OCI-LY1 (cell line): Measurements from ENCODE around the gene MYG1.

ENCODE experiments used
- H2AFZ ChIP-seq: fragments of 200-600 bp; sonication (generic), shearing (Covaris generic); 2 replicates; pipeline ENCODE4 v1.6.0; 2014; ENCODE audit warnings: antibody characterized with exemption, mild to moderate bottlenecking, low read length
- H3F3A ChIP-seq: fragments of 200-600 bp; sonication (generic), shearing (Covaris generic); 2 replicates; pipeline ENCODE4 v1.6.0; 2014; ENCODE audit warnings: mild to moderate bottlenecking, antibody characterized with exemption, low read length, moderate library complexity; ENCODE audit not compliant: insufficient read depth
- H3K27ac ChIP-seq: fragments of 200-600 bp; sonication (generic); 2 replicates; pipeline ENCODE4 v1.5.1; 2014; ENCODE audit warnings: low read length, mixed run types, mild to moderate bottlenecking, low read depth; ENCODE audit not compliant: poor library complexity, severe bottlenecking
- H3K27me3 ChIP-seq: fragments of 200-600 bp; sonication (generic); 2 replicates; pipeline ENCODE4 v1.6.0; 2014; ENCODE audit warnings: antibody characterized with exemption, mild to moderate bottlenecking, low read length, moderate library complexity; ENCODE audit not compliant: insufficient read depth
- H3K36me3 ChIP-seq: fragments of 200-600 bp; sonication (generic); 2 replicates; pipeline ENCODE4 v1.6.1; 2014; ENCODE audit warnings: mild to moderate bottlenecking, antibody characterized with exemption, low read length, moderate library complexity, mixed read lengths; ENCODE audit not compliant: insufficient read depth
- H3K4me1 ChIP-seq: fragments of 200-600 bp; sonication (generic); 2 replicates; pipeline ENCODE4 v1.5.1; 2014; ENCODE audit warnings: mild to moderate bottlenecking, low read length, moderate library complexity; ENCODE audit not compliant: insufficient read depth, severe bottlenecking
- H3K4me2 ChIP-seq: fragments of 200-600 bp; sonication (generic), shearing (Covaris generic); 2 replicates; pipeline ENCODE4 v1.6.1; 2014; ENCODE audit warnings: low read length
- H3K4me3 ChIP-seq: fragments of 200-600 bp; sonication (generic); 2 replicates; pipeline ENCODE4 v1.5.1; 2014; ENCODE audit warnings: low read length, low read depth, mild to moderate bottlenecking, mixed read lengths; ENCODE audit not compliant: poor library complexity, severe bottlenecking
- H3K79me2 ChIP-seq: fragments of 200-600 bp; shearing (Covaris generic); 2 replicates; pipeline ENCODE4 v1.6.1; 2016; ENCODE audit warnings: mixed run types, low read length, mixed read lengths; ENCODE audit not compliant: insufficient read depth
- H3K9ac ChIP-seq: fragments of 200-600 bp; sonication (generic), shearing (Covaris generic); 2 replicates; pipeline ENCODE4 v1.6.1; 2014; ENCODE audit warnings: mild to moderate bottlenecking, low read length, mixed read lengths
- H3K9me2 ChIP-seq: fragments of 200-600 bp; sonication (generic), shearing (Covaris generic); 2 replicates; pipeline ENCODE4 v1.6.1; 2014; ENCODE audit warnings: low read depth, mild to moderate bottlenecking, low read length, mixed read lengths
- H3K9me3 ChIP-seq: fragments of 200-600 bp; shearing (Covaris generic); 2 replicates; pipeline ENCODE4 v1.6.1; 2014; ENCODE audit warnings: low read length, mixed read lengths
- H4K20me1 ChIP-seq: fragments of 200-600 bp; sonication (generic), shearing (Covaris generic); 2 replicates; pipeline ENCODE4 v1.6.0; 2016; ENCODE audit warnings: mild to moderate bottlenecking, low read length; ENCODE audit not compliant: insufficient read depth
- CTCF ChIP-seq: fragments of 200-600 bp; sonication (generic), shearing (Covaris generic); IDR thresholded peaks from 2 replicates; pipeline ENCODE4 v1.5.1; 2017; ENCODE audit warnings: mild to moderate bottlenecking, antibody characterized with exemption, low read length, moderate library complexity, mixed read lengths
- EZH2 ChIP-seq: fragments of 200-600 bp; sonication (generic), shearing (Covaris generic); IDR thresholded peaks from 2 replicates; pipeline ENCODE4 v1.8.0; 2017; ENCODE audit warnings: borderline replicate concordance, mixed run types, mild to moderate bottlenecking, antibody characterized with exemption, low read length, moderate library complexity, mixed read lengths

Gene MYG1

DNA sequence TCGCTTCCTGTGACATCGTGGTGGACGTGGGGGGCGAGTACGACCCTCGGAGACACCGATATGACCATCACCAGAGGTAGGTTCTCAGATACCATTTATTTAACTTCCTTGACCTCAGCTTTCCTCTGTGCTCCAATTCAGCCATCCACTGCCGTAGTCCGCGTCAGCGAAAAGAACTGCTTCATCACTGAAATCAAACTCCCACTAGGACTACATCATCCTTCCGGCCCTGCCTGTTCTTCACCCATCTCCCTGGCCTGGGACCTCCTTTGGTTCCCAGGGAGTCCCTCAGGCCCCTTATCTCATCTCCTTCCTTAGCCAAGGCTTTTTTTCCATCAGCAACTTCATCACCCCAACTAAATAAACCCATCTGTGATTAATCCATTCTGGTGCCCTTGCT is 692 bp downstream of the MYG1 start:
- Histone ChIP-seq H3K79me2 (peaks cover 16% of the 10 kb centered on the region), H3K27ac (no peak overlapping the region), H2AFZ (no peak overlapping the region), H3K36me3 (peaks cover 46% of the 10 kb centered on the region), H3K9me3 (no peaks in the 10 kb centered on the region), H3K9me2 (no peaks in the 10 kb centered on the region), H3F3A (no peaks in the 10 kb centered on the region), H3K4me1 (peaks cover 37% of the 10 kb centered on the region), H4K20me1 (no peaks in the 10 kb centered on the region), H3K4me3 (peak overlapping the region; percentile 94), H3K4me2 (peak overlapping the region; percentile 98), H3K27me3 (no peaks in the 10 kb centered on the region), H3K9ac (peak overlapping the region; percentile 90)
- TF ChIP-seq EZH2, result no peak
- no peak for TF ChIP-seq CTCF

- Histone ChIP-seq H4K20me1 (no peaks in the 10 kb centered on the region), H3K79me2 (0 out of 2 replicates have a peak, but pooled peaks cover 5% of the 10 kb centered on the region), H3F3A (no peaks in the 10 kb centered on the region), H3K27me3 (no peaks in the 10 kb centered on the region), H3K9me2 (no peaks in the 10 kb centered on the region), H3K27ac (no peak overlapping the region), H2AFZ (no peak overlapping the region), H3K4me2 (no peak overlapping the region), H3K9me3 (no peaks in the 10 kb centered on the region), H3K9ac (no peak overlapping the region), H3K4me1 (peaks cover 24% of the 10 kb centered on the region), H3K4me3 (no peak overlapping the region), H3K36me3 (peaks cover 64% of the 10 kb centered on the region)
- TF ChIP-seq EZH2 (no peak), CTCF (no peak)
These were observed 3.4 kb downstream of the MYG1 start for GRCh38 chr12:53302903-53303302.

GRCh38 chr12:53306826-53307225 is 7.3 kb downstream of the MYG1 start:
- Histone ChIP-seq H3K4me2 (no peak overlapping the region), H3K27ac (no peak overlapping the region), H3K4me1 (no peaks in the 10 kb centered on the region), H3K79me2 (no peaks in the 10 kb centered on the region), H4K20me1 (no peaks in the 10 kb centered on the region), H3K9me3 (no peaks in the 10 kb centered on the region), H3K9me2 (no peaks in the 10 kb centered on the region), H3K36me3 (peaks cover 57% of the 10 kb centered on the region), H3K9ac (no peak overlapping the region), H2AFZ (no peak overlapping the region), H3K4me3 (no peak overlapping the region), H3F3A (no peaks in the 10 kb centered on the region), H3K27me3 (no peaks in the 10 kb centered on the region)
- TF ChIP-seq CTCF (no peak), EZH2 (no peak)
